Duodenal mucosa (tissue), 2 donors: ENCODE measurements around the gene REXO1.

Source experiments
- H3K27ac ChIP-seq: one replicate; pipeline ENCODE4 v1.7.0; 2013; ENCODE audit warnings: low read depth, low read length
- H3K27me3 ChIP-seq, 2 donors: one replicate each; pipeline ENCODE4 v1.7.0; 2013; ENCODE audit warnings: low read length in 2 of 2, control low read depth in 1 of 2; ENCODE audit not compliant: insufficient read depth in 2 of 2, control insufficient read depth in 1 of 2
- H3K36me3 ChIP-seq, 2 donors: one replicate each; pipeline ENCODE4 v1.7.0; 2013; ENCODE audit warnings: low read length in 2 of 2, control low read depth in 1 of 2; ENCODE audit not compliant: insufficient read depth in 2 of 2, control insufficient read depth in 1 of 2
- H3K4me1 ChIP-seq, 2 donors: one replicate each; pipeline ENCODE4 v1.7.0; 2013; ENCODE audit warnings: low read length in 2 of 2, control low read depth in 1 of 2; ENCODE audit not compliant: insufficient read depth in 2 of 2, control insufficient read depth in 1 of 2
- H3K4me3 ChIP-seq, 2 donors: one replicate each; pipeline ENCODE4 v1.7.0; 2013; ENCODE audit warnings: low read length in 2 of 2, low read depth in 1 of 2
- H3K9ac ChIP-seq, 2 donors: one replicate each; pipeline ENCODE4 v1.7.0; 2013; ENCODE audit warnings: low read length in 2 of 2, low read depth in 1 of 2
- H3K9me3 ChIP-seq, 2 donors: one replicate each; pipeline ENCODE4 v1.7.0; 2013; ENCODE audit warnings: low read length in 2 of 2, control low read depth in 1 of 2; ENCODE audit not compliant: control insufficient read depth in 1 of 2

The REXO1 gene

DNA sequence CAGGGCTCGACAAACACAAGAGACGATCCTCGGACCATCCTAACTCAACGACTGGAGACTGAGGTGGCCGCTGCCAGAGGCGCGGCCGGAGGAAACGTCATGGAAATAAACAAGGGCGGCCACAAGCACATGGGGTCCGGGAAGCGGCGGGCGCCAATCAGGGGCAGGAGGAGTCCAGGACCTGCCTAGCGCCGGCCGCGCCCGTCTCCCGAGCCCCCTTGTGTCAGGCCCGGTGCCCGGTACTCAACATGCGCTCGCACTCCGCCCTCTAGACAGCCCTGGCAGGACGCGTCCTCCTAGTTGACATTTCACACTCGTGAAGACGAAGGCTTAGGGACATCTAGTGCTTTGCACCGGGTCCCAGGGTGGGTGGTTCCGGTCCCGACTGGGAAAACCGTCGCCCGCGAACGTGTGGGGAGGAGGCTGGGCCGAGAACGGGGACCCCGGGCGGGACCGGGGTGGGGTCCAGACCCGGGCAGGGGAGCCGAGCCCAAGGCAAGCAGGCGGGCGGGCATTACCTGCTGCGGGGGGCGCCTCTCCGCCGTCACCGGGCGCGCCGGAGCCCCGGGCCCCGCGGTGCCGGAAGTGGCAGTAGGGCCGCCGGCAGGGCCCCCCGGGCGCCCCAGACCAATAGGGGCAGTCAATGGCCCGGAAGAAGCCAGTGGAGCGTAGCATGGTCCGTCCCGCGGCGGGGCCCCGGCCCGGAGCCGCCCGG is 442 bp downstream of the REXO1 start:
- Histone ChIP-seq H3K27ac (peak overlapping the region; percentile 99), H3K36me3 (peaks cover 0 to 22% of the 10 kb centered on the region in 2 donors), H3K4me1 (peaks cover 32 to 42% of the 10 kb centered on the region in 2 donors), H3K9me3 (no peaks in the 10 kb centered on the region), H3K4me3 (peak overlapping the region; percentile 91 to 95), H3K27me3 (no peaks in the 10 kb centered on the region), H3K9ac (peak overlapping the region; percentile 71 to 85)

- Histone ChIP-seq H3K9me3 (no peaks in the 10 kb centered on the region), H3K27ac (no peak overlapping the region), H3K27me3 (no peaks in the 10 kb centered on the region), H3K36me3 (peaks cover 0 to 22% of the 10 kb centered on the region in 2 donors), H3K4me3 (peak overlapping the region; percentile 91 to 95), H3K4me1 (peaks cover 27 to 42% of the 10 kb centered on the region in 2 donors), H3K9ac (peak overlapping the region; percentile 71 to 85)
Observed at GRCh38 chr19:1847348-1847683, 967 bp downstream of the REXO1 start.

GRCh38 chr19:1846517-1847204 is 1.6 kb downstream of the REXO1 start:
- H3K9ac ChIP-seq, result peak overlapping the region; percentile 71 to 85
- H3K4me3 ChIP-seq, result peak overlapping the region; percentile 91 to 95
- H3K27me3 ChIP-seq, result no peaks in the 10 kb centered on the region
- H3K36me3 ChIP-seq, result peaks cover 0 to 22% of the 10 kb centered on the region in 2 donors
- no peak overlapping the region for H3K27ac ChIP-seq
- peaks cover 23 to 42% of the 10 kb centered on the region in 2 donors for H3K4me1 ChIP-seq
- H3K9me3 ChIP-seq, result no peaks in the 10 kb centered on the region

DNA sequence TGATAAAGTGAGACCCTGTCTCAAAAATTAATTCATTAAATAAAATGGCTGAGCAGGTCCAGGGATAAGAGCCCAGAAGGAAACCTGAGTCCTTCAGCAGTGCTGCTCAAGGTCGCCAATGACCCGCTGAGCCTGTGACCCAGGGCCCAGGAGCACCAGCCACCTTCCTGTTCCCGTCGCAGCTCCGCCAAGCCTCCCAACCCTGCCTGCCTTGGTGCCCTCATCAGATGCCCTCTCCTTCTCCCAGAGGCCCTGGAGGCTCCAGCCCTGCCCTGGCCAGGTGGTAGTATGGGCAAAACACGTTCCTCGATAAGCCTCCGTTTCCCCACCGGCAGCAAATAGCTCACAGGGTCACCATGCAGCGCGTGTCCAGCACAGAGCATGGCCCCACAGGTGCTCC is 2.6 kb downstream of the REXO1 start:
- Histone ChIP-seq H3K36me3 (peaks cover 0 to 22% of the 10 kb centered on the region in 2 donors), H3K9ac (no peak overlapping the region), H3K27ac (no peak overlapping the region), H3K4me3 (no peak overlapping the region), H3K9me3 (no peaks in the 10 kb centered on the region), H3K4me1 (peaks cover 29 to 49% of the 10 kb centered on the region in 2 donors), H3K27me3 (no peaks in the 10 kb centered on the region)

DNA sequence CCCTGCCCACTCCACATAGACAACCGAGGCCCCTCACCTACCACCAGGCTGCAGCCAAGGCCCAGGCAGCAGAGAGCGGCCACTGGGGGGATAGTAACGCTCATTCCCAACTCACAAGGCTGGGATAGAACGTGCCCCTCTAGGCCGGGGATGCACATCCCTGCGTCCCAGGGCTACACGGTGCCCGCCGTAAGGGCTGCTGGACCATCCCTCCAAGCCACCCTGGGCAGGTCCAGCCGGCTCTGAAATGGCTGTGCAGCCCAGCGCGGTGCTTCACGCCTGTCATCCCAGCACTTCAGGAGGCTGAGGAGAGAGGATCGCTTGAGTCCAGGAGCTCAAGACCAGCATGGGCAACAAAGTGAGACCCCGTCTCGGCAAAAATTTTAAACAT is 3.2 kb downstream of the REXO1 start:
- Histone ChIP-seq H3K9me3 (no peaks in the 10 kb centered on the region), H3K27me3 (no peaks in the 10 kb centered on the region), H3K4me3 (no peak overlapping the region), H3K4me1 (peaks cover 35 to 55% of the 10 kb centered on the region in 2 donors), H3K9ac (no peak overlapping the region), H3K36me3 (peaks cover 0 to 22% of the 10 kb centered on the region in 2 donors), H3K27ac (no peak overlapping the region)

- no peak overlapping the region for H3K27ac ChIP-seq
- peaks cover 40 to 60% of the 10 kb centered on the region in 2 donors for H3K4me1 ChIP-seq
- no peaks in the 10 kb centered on the region for H3K9me3 ChIP-seq
- H3K4me3 ChIP-seq, result no peak overlapping the region
- peaks cover 0 to 26% of the 10 kb centered on the region in 2 donors for H3K36me3 ChIP-seq
- no peaks in the 10 kb centered on the region for H3K27me3 ChIP-seq
- no peak overlapping the region for H3K9ac ChIP-seq
Observed at GRCh38 chr19:1844513-1845124, 3.7 kb downstream of the REXO1 start.

DNA sequence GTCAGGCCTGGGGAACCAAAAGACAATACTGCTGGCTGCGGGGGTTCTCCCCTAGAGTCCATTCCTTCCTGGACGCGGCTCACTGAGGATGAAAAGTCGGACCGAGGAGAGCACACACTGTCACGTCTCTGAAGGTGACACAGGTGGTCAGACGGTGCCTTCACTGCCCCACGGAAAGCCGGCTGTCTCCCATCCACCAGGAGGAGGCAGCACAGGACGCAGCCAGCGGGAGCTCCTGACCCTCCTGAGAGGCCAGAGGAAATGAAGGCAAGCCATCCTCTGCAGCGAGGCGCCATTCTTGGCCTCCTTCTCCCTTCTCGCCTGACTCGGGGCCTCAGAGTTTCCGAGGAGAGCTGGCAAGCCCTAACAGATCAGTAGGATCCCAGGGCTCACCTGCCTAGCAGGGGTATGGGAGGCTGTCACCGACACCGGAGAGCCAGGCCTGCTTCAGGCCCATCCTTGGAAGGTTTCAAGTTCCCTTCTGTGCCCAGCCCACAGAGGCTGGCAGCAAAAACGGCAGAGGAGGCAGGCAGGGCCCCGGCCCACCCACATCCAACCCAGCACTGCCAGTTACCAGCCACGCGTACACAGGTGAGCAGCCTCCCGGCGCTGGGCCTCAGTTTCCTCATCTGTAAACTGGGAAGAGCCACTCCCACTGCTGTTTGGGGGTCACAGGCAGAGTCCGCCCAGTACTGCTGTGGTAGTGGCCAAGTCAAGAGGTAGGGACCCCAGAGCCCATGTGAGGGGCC is 4.5 kb downstream of the REXO1 start:
- H3K4me1 ChIP-seq, result peaks cover 45 to 67% of the 10 kb centered on the region in 2 donors
- H3K27me3 ChIP-seq, result no peaks in the 10 kb centered on the region
- H3K9ac ChIP-seq, result no peak overlapping the region
- no peak overlapping the region for H3K27ac ChIP-seq
- no peak overlapping the region for H3K4me3 ChIP-seq
- H3K9me3 ChIP-seq, result no peaks in the 10 kb centered on the region
- H3K36me3 ChIP-seq, result peaks cover 0 to 27% of the 10 kb centered on the region in 2 donors

DNA sequence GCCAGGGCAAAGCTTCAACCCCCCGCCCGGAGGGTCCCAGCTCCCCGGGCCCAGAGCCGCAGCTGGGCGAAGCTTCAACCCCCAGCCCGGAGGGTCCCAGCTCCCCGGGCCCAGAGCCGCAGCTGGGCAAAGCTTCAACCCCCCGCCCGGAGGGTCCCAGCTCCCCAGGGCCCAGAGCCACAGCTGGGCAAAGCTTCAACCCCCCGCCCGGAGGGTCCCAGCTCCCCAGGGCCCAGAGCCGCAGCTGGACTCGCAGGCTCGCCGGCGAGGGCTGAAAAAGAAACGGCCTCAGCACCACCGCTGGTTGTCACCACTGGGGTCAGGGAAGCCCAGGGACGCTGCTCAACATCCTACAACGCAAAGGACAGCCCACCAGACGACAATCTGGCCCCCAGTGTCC is 5.2 kb downstream of the REXO1 start:
- H3K4me1 ChIP-seq, result peaks cover 45 to 73% of the 10 kb centered on the region in 2 donors
- H3K9me3 ChIP-seq, result no peaks in the 10 kb centered on the region
- peaks cover 0 to 27% of the 10 kb centered on the region in 2 donors for H3K36me3 ChIP-seq
- H3K9ac ChIP-seq, result no peak overlapping the region
- H3K27me3 ChIP-seq, result no peaks in the 10 kb centered on the region
- no peak overlapping the region for H3K27ac ChIP-seq
- H3K4me3 ChIP-seq, result no peak overlapping the region

GRCh38 chr19:1841209-1841924 is 6.9 kb downstream of the REXO1 start:
- Histone ChIP-seq H3K4me1 (peaks cover 34 to 59% of the 10 kb centered on the region in 2 donors), H3K4me3 (no peak overlapping the region), H3K9me3 (no peaks in the 10 kb centered on the region), H3K27ac (peak overlapping the region; percentile 3), H3K9ac (no peak overlapping the region), H3K27me3 (no peaks in the 10 kb centered on the region), H3K36me3 (peaks cover 0 to 27% of the 10 kb centered on the region in 2 donors)
